IPS-18c (cell line): Measurements from ENCODE around the gene KRTAP3-2.
"Not testable (repeated sequence)": the region's sequence is repeated elsewhere in the genome, so short reads cannot be mapped to it uniquely, and the experiment has no call there.

Experiments
- H3K4me3 ChIP-seq: 2 replicates; pipeline ENCODE4 v1.7.0; 2013; ENCODE audit warnings: low read depth, mild to moderate bottlenecking, low read length, moderate library complexity; ENCODE audit not compliant: insufficient read depth
- H3K9me3 ChIP-seq: one replicate; pipeline ENCODE4 v1.6.1; 2013; ENCODE audit warnings: mild to moderate bottlenecking, low read length, moderate library complexity; ENCODE audit not compliant: control insufficient read depth, insufficient read depth

Gene KRTAP3-2

DNA sequence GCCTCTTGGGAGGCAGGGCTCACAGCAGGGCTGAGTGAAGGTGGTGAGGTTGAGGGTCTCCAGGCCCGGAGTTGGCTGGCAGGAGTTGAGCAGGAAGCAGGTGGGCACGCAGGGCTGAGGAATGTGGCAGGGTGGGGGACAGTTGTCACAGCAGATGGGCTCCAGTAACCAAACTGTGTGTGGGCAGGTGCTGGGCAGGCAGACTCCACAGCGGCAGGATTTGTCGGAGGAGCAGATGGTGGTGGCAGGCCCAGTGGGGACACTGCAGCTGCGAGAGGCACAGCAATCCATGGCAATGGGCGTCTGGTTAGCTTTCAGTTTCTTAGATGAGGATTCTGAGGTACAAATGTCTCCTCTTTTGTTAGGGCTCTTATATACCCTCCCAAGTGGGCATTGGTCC is at the start of gene KRTAP3-2:
Gene KRTAP3-2, minus strand, starts transcription at position 344 of the 400 bp plus-strand sequence. Its CDS starts 53 bp downstream, at position 291.
- not testable (repeated sequence) for H3K9me3 ChIP-seq, H3K4me3 ChIP-seq

DNA sequence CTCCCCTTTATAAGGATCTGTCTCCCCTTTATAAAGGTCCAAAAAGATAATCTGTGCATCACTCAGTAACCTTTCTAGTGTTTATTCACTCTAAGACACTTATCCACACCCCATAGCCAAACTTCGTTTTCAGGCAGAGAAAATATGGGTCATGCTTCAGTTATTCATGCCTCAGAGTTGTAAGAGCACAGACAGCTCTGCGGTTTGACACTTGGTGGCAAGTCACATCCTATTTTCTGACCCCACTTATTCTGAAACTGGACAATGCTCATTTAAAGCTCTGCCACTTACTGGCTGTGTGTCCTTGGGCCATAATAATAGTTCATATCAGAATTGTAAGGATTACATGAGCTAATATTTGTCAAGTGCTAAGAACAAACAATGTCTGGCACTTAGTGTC is 49.4 kb upstream of the KRTAP3-2 start:
- Histone ChIP-seq H3K9me3 (no peaks in the 10 kb centered on the region), H3K4me3 (no peak overlapping the region)

DNA sequence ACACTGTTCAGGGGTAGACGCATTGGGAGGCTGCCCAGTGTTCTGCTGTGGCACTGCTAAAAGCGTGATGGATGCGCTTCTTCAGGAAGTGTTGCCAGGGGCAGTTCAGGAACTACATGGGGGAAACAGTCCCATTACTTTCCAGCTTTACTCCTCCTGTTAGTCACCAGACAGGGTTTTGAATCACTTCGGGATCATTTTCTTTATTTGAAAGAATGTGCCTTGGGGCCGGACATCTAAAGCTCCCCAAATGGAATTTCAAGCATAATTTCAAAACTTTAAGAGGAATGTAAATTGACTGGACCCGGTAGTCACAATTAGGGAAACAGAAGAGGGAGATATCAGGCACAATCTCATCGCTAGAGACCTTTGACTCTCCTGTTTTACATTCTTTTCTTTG is 48.7 kb upstream of the KRTAP3-2 start:
- no peaks in the 10 kb centered on the region for H3K9me3 ChIP-seq
- no peak overlapping the region for H3K4me3 ChIP-seq

DNA sequence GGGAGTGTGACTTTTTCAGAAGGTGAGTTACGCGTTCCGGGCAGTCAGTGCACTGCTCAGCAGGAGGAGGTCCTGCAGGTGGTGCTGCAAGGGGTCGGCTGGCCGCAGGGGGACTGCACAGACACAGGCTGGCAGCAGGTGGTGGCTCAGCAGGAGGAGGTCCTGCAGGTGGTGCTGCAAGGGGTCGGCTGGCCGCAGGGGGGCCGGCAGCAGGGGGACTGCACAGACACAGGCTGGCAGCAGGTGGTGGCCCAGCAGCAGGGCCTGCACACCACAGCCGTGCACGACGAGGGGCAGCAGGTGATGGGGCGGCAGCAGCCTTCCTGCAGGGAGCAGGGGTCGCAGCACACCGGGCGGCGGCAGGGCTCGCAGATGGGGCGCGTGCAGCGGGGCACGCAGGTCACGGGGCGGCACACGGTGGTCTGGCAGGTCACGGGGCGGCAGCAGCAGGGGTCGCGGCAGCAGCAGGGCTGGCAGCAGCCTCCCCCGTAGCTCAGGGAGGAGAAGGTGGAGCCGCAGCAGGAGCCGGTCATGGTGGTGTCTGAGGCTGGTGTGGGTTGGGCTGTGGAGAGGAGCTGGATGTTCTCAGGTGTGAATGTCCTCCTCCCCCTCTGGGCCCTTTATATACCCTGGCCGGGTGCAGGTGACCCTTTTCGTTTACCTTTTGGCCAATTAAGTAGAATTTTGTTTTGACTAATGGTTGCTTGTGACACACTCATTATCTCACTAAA is 47.2 kb upstream of the KRTAP3-2 start, which contains the start of gene KRTAP2-1:
Gene KRTAP2-1, minus strand, starts transcription at position 582 of the 731 bp plus-strand sequence. Its CDS starts 49 bp downstream, at position 533.
- not testable (repeated sequence) for H3K9me3 ChIP-seq, H3K4me3 ChIP-seq

DNA sequence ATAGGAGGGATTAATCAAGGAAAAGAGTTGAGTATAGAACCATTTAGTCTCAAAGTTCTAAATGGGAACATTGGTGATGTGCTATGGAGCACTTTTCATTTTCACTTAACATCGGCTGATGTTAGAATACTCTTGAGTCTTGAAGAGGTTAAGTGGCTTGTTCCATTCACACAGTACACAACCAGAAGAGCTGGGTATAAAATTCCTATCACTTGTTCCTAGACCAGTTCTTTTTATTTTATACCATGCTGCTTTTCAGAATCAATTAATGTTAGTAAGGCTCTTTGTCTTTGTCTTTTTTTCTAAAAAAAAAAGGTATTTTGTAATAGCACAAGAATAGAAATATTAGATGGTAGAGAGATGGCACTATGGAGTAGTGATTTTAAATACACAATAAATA is 43.2 kb upstream of the KRTAP3-2 start:
- no peak overlapping the region for H3K4me3 ChIP-seq
- H3K9me3 ChIP-seq = no peaks in the 10 kb centered on the region

DNA sequence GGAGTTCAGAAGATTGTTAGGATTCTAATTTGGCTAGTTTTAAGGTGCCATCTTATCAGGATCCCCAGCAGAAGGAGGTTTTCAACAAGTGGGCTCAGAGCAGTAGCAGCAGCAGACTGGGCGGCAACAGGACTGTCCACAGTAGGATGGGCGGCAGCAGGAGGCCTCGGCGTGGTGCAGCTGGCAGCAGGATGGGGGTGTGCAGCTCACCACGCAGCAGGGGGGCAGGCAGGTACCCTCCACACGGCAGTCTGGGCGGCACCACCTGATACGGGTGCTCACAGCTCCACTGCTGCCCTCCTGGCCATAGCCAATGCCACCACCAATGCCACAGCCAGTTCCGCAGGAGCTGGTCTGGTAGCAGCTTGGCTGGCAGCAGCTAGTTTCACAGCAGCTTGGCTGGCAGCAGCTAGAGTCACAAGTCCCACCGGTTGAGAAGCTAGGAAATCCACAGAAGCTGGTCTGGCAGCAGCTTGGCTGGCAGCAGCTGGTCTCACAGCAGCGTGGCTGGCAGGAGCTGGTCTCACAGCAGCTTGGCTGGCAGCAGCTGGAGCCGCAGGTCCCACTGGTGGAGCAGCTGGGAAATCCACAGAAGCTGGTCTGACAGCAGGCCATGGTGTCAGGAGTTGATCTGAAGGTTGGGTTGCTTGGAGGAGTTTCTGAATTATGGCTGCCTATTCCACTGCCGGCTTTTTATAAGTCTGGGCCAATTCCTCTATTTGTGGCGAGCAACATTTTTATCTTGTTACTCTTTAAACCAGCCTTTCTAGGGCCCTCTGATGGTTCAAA is 41.3 kb upstream of the KRTAP3-2 start, which contains the start of gene KRTAP1-1:
Gene KRTAP1-1, minus strand, starts transcription at position 668 of the 789 bp plus-strand sequence. Its CDS starts 53 bp downstream, at position 615.
- not testable (repeated sequence) for H3K9me3 ChIP-seq, H3K4me3 ChIP-seq

DNA sequence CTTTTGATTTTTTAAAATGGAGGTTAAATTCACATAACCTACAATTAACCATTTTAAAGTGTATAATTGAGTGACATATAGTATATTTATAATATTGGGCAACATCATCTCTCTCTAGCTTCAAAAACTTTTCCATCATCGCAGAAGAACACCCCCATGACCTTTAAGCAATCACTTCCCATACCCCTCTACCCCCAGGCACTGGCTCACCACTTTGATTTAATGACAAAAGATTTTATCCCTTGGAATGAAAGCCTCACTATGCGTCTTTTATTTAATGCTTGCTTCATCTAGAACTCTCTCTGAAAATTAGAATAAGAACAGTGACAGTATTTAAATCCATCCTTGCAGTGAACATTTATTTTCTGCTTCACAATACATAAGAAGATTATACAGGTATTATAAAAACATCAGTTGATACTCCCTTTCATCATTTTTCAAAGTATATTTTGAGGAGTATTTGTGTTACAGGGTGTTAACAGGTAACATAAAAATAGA is 38.2 kb upstream of the KRTAP3-2 start:
- Histone ChIP-seq H3K4me3 (no peak overlapping the region), H3K9me3 (no peaks in the 10 kb centered on the region)

DNA sequence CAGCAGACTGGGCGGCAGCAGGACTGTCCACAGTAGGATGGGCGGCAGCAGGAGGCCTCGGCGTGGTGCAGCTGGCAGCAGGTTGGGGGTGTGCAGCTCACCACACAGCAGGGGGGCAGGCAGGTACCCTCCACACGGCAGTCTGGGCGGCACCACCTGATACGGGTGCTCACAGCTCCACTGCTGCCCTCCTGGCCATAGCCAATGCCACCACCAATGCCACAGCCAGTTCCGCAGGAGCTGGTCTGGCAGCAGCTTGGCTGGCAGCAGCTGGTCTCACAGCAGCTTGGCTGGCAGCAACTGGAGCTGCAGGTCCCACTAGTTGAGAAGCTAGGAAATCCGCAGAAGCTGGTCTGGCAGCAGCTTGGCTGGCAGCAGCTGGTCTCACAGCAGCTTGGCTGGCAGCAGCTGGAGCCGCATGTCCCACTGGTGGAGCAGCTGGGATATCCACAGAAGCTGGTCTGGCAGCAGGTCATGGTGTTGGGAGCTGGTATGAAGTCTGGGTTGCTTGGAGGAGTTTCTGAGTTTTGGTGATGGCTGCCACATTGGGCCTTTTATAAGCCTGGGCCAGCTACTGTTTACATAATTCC is 34.7 kb upstream of the KRTAP3-2 start, which contains the start of gene KRTAP1-3:
Gene KRTAP1-3, minus strand, starts transcription at position 529 of the 590 bp plus-strand sequence. Its CDS starts 53 bp downstream, at position 476.
- not testable (repeated sequence) for H3K4me3 ChIP-seq, H3K9me3 ChIP-seq

DNA sequence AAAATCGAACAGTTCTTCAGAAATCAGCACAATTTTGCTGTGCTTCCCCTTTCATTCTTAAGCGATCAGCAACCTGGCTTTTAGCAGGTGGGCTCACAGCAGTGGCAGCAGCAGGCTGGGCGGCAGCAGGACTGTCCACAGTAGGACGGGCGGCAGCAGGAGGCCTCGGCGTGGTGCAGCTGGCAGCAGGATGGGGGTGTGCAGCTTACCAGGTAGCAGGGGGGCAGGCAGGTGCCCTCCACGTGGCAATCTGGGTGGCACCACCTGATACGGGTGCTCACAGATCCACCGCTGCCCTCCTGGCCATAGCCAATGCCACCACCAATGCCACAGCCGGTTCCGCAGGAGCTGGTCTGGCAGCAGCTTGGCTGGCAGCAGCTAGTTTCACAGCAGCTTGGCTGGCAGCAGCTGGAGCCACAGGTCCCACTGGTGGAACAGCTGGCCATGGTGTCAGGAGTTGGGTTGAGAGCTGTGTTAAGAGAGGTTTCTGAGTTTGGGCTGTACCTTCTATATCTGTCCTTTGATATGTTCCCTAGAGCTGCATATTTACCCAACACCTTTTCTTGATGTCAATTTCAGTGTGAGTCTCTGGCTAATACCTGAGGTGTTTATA is 30.0 kb upstream of the KRTAP3-2 start, which contains the start of gene KRTAP1-4:
Gene KRTAP1-4, minus strand, starts transcription at position 563 of the 613 bp plus-strand sequence. Its CDS starts 117 bp downstream, at position 446.
- H3K9me3 ChIP-seq = no peaks in the 10 kb centered on the region
- H3K4me3 ChIP-seq = no peak within 1 kb of the TSS

DNA sequence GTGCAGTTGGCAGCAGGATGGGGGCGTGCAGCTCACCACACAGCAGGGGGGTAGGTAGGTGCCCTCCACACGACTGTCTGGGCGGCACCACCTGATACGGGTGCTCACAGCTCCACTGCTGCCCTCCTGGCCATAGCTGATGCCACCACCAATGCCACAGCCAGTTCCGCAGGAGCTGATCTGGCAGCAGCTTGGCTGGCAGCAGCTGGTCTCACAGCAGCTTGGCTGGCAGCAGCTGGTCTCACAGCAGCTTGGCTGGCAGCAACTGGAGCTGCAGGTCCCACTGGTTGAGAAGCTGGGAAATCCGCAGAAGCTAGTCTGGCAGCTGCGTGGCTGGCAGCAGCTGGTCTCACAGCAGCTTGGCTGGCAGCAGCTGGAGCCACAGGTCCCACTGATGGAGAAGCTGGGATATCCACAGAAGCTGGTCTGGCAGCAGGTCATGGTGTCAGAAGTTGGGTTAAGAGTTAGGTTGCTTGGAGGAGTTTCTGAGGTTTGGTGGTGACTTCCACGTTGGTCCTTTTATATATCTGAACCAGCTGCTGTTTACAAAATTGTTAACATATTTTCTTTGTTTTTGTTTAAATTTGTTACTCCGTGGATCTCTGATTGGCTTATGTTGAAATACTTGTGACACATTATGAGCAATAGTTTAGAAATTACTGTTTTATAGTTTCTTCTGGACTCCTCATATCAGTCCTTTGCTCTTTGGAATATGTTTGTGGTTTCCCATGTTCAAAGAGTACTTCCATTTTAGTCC is 27.2 kb upstream of the KRTAP3-2 start, which contains the start of gene KRTAP1-5:
Gene KRTAP1-5, minus strand, starts transcription at position 494 of the 757 bp plus-strand sequence. Its CDS starts 53 bp downstream, at position 441.
- H3K4me3 ChIP-seq = no peak within 1 kb of the TSS
- no peaks in the 10 kb centered on the region for H3K9me3 ChIP-seq

DNA sequence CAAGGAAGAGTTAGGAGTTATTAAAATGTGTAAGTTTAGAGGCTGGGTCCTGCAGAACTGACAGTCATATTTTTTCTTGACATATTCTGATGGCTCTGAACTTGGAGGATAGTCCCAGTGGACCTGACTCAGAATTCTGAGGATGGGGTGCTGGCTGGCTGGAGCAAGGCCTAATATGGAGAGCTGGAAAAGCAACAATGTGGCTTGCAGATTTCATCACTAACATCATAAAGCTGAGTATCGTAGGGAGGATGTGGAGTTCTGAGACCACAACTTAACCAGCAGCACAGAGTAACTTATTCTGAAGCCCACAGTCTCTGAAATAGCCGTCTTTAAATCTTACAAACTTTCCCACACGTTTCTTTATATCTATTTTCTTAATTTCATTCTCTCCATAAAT is 25.0 kb upstream of the KRTAP3-2 start:
- H3K4me3 ChIP-seq = no peak overlapping the region
- H3K9me3 ChIP-seq = no peaks in the 10 kb centered on the region

DNA sequence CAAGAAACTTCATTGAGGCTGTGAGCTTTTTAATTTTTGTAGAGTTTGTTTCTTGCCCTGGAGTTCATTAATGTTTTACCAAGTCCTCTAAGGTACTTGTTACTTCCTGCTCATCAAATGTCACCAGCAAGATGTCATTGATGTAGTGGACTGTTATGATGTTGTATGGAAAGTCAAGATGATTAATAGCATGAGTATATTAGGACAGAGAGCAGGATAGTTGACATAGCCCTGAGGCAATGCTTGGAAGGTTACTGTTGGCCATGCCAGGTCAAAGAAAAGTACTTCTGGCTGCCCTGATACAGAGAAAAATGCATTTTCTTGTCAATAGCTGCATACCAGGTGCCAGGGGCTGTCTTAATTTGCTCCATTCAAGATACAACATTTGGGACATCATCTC is 20.6 kb upstream of the KRTAP3-2 start:
- Histone ChIP-seq H3K9me3 (no peaks in the 10 kb centered on the region), H3K4me3 (no peak overlapping the region)

DNA sequence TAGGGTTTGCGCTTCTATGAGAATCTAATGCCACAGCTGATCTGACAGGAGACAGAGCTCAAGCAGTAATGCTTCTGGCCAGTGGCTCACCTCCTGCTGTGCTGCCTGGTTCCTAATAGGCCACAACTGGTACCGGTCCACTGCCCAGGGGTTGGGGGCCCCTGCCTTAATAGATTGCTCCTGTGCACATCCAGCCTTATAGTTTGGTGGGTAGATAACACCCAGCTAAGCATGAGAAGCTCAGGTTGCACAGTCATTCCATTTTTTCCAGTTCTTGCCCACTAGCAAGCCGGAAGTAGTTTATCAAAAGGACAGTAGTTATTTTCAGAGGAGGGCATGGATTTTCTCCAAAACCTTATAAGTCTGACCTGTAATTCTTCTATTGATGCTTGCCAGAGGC is 19.7 kb upstream of the KRTAP3-2 start:
- H3K4me3 ChIP-seq = no peak overlapping the region
- H3K9me3 ChIP-seq = no peaks in the 10 kb centered on the region

DNA sequence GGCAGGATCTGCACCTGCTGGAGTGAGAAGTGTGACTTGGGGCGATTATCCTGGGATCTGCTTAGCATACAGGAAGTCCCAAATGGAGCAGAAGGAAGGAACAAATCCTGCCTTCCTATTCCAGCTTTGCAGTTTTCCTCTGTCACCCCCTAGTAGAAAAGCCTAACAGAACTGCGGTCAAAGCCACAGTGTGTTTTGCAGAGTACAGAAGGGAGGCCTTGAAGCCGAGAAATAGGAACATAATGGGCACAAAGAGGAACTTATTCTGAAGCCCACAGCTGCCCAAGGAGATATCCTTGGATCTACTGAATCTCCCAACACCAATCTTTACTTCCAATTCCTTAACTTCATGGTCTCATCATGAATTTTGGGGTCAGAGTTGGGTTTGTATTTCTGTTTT is 18.8 kb upstream of the KRTAP3-2 start:
- Histone ChIP-seq H3K4me3 (no peak overlapping the region), H3K9me3 (no peaks in the 10 kb centered on the region)

DNA sequence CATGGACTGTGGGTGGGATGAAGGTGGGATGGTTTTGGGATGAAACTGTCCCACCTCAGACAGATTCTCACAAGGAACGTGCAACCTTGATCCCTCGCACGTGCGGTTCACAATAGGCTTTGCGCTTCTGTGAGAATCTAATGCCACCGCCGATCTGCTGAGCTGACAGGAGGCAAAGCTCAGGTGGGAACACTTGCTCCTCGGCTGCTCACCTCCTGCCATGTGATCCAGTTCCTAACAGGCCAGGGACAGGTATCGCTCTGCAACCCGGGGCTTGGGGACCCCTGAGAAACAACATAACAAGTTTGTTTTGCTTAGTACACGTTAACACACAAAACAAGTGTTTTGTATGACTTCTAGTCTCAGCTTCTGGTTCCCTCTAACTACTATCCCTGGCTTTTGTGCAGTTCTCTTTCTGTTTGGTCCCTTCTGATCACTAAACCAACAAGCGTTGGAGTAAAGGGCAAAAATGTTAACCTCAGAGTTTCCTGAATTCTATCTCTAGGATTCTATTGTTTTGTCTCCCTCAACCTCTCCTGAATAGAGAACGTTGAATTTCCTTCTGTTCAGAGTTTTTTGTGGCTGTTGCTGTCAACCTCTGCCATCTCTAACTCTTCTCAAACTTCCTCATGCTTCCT is 17.0 kb upstream of the KRTAP3-2 start:
- no peaks in the 10 kb centered on the region for H3K9me3 ChIP-seq
- no peak overlapping the region for H3K4me3 ChIP-seq

DNA sequence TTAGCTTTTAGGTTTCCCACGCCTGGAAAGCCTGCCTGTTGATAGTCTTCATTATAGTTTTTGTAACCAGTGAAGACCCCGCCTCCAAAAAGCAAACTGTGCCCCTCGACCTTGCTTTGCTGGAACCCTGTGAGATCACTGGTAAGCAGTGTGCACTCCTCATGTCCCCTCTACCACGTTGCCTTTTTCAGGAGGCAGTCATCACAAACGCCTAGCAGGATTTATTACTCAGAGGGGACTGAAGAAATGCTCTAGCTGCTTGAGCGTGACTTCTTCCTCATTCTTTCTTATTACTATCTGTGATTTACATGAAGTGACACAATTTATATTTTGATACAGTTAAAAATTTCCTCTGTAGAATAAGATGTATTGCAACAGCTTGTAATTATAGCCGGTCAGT is 15.7 kb upstream of the KRTAP3-2 start:
- no peaks in the 10 kb centered on the region for H3K9me3 ChIP-seq
- no peak overlapping the region for H3K4me3 ChIP-seq
